ENCODE results near the gene EXOSC5. TPM values are rescaled to one million over a fixed set of nuclear protein-coding genes. Genes with fewer than 3 reads are reported as not detected.
A peak's percentile ranks its signal among the peaks of the same experiment; 100 is the strongest.

Gene EXOSC5
- total RNA-seq, 1 donor from 2014 or later, result 12.0 TPM

DNA sequence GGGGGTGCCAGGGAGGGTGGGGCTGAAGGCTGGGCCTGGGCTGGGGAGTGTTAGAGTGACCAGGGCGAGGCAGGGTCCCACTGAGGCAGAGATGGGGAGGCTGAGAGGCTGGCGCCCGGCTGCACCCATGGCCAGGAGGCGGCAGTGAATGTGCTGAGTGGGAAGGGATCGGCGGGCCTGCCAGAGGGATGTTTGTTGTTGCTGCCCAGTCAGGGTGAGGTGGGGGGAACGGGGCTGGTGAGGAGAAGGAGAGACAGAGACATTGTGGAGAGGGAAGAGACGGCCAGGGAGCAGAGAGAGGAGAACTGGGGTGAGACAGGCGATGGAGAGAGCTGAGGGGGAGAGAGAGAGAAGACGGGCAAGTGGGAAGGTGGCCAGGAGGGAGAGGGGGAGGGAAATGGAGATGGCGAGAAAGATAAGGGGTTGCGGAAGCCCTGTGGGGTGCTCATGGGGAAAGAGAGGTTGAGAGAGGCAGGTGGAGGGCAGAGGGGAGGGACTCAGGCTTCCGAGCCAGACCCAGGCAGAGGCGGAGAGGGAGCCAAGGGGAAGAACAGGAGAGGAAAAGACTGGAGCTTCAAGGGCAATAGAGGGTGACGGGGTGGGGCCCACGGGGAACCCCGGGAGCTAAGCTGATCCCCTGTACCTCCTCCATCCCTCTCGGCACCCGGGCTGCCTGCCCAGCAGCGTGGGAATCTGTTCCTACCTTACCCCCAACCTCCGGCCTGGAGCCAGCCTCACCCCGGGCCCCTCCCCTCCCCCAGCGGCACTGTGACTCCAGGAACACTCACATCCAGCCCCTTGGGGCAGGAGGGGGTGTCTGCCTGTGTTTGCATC is 30.7 kb upstream of the EXOSC5 start:
- ATAC-seq (peak; percentile 67), DNase-seq (ENCODE audit: low spot score) (peak; percentile 68)
- intact Hi-C loops (cut with DNase I), result no loop called here

DNA sequence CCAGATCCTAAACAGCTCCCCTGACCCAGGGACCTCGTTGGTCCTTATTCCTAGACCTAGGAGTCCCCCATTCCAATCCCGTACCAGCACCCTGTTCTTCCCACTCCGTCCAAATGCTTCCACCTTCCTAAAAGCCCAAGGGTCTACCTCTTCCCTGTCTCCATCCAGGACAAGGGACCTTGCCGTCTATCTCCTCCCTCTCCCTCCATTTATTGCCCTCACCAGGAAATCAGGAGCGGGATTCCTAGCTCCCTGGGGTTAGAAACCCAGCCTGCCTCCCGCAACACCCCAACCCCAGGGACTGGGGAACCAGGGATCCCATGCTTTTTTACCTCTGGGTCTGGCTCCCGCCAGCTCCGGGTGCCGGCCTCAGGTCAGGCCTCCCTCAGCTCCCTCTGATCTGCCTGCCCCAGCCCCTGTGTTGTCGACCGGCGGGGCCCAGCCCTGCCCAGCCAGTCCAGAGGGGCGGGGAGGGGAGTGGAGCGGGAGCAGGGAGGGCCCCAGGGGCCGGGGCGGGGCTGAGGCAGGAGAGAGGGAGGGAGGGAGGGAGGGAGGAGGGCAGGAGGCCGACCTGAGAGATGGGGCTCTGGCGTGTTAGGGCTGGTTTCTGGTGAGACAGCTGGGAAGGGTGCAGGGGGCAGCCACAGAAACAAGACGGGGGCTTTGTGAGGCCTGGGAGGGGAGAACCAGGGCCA is 29.9 kb upstream of the EXOSC5 start, which contains the start of gene B3GNT8:
Gene B3GNT8 (minus strand): TSS at position 423 of the 695 bp plus-strand sequence. CDS start 596 bp downstream, outside the sequence.
- intact Hi-C loops (cut with DNase I), result no loop called here
- peak; percentile 90 for DNase-seq (ENCODE audit: low spot score)

DNA sequence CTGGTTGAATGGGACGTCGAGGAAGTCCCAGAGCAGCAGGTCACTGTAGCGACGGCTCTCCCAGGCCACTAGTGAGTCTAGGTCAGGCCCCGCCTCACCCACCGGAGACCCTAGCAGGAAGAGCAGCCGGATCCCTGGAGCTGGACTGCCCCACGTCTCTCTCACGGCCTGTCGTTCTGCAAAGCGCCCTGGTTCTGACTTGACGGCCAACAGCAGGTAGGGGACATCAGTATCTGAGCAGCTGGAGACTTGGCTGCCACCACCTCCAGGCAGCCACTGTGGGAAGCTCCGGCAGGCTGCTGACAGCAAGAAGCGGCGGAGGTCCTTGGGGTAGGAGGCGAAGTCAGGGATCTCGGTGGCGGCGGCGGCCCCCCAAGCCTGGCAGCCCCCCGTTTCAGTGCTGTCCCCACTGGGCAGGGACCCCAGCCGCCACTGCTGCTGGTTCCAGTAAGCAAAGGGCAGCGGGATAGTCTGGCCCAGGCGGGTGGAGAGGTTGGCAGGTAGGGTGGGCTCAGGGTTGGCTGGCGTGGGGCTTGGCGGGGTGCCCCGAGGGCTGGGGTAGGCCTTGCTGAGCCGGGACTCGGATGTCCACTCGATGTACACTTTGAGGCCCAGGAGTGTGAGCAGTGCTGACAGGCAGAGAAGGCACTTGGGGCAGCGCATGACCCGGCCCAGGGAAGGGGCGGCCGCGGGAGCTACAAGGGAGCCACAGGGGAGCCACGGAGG is 29.1 kb upstream of the EXOSC5 start:
- DNase-seq (ENCODE audit: low spot score) (peak; percentile 68), ATAC-seq (peak; percentile 13)
- intact Hi-C loops (cut with DNase I), result no loop called here

More for the DNA sequence above, 29.9 kb upstream of the EXOSC5 start, which contains the start of gene B3GNT8:
- ATAC-seq, result peak; percentile 95

DNA sequence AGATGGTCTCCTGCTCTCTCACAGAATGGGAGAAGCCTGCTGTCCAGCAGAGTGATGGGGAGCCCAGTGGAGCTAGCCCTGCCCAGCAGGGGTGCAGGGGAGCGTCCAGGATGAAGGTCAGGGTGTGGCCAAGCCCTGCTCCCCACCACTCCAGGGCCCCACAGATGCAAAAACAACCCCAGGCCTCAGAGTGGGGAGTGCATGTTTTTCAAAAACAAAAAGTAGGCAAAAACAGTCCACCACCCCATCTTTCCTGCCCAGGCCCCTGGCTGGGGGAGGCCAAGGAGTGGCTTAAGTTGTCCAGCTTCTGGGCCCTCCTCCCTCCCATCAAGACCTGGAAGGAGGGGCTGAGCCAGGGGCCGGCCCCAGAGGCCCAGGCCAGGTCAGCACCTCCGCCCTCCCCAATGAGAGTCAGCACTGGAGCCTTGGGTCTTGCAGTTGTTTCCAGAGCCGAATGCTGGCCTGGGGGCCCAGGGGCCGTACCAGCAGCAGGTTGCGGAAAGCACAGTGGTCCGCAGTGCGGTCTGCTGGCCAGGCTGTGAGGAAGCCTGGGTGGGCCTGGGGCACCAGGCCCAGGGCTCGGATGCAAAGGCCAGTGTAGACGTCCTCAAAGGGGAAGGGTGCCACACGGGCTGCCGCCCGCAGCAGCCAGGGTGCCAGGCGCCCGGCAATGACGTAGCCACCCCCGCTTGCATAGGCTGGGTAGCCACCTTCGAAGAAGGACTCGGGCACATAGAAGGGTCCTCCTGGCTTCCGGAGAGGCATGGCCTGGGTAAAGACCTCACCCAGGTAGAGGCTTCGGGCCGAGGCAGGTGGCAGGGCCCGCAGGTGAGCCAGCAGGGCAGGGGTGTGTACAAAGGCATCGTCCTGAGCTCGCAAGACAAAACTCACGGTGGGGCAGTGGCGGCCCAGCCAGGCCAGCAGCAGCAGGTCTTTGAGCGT is 28.3 kb upstream of the EXOSC5 start:
- ATAC-seq, result no peak
- intact Hi-C loops (cut with DNase I), result no loop called here

DNA sequence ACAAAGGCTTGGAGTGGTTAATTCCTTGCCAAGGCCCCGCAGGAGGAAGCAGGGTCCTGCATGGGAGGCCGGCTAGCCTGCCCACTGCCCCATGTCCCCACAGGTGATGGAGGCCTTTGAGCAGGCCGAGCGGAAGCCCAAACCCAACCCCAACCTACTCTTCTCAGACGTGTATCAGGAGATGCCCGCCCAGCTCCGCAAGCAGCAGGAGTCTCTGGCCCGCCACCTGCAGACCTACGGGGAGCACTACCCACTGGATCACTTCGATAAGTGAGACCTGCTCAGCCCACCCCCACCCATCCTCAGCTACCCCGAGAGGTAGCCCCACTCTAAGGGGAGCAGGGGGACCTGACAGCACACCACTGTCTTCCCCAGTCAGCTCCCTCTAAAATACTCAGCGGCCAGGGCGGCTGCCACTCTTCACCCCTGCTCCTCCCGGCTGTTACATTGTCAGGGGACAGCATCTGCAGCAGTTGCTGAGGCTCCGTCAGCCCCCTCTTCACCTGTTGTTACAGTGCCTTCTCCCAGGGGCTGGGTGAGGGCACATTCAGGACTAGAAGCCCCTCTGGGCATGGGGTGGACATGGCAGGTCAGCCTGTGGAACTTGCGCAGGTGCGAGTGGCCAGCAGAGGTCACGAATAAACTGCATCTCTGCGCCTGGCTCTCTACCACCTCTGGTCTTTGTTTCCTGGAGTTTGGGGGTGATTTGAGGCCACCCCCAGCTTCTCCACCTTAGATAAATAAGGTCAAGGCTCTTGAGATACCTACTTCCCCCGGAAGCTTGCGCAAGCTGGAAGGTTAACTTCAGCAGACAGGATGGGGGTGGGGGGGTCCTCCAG is 27.4 kb upstream of the EXOSC5 start:
- DNase-seq (ENCODE audit: low spot score) (no peak), ATAC-seq (no peak)
- intact Hi-C loops (cut with DNase I), result no loop called here

More for the DNA sequence above, 28.3 kb upstream of the EXOSC5 start:
- no peak for DNase-seq (ENCODE audit: low spot score)

DNA sequence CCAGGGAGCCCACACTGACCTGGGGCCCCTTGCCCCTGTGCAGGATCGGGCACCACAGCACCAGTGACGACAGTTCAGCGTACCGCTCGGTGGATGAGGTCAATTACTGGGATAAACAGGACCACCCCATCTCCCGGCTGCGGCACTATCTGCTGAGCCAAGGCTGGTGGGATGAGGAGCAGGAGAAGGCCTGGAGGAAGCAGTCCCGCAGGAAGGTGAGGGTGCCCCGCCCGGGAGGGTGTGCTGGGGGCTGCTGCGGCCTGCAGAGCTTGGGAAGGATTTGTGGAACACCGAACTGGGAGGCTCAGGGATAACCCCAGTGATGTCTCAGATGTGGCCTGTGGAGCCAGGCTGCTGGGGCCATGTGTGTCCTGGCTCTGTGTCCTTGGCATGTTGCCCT is 25.8 kb upstream of the EXOSC5 start:
- ATAC-seq, result no peak
- intact Hi-C loops (cut with DNase I), result no loop called here
- DNase-seq (ENCODE audit: low spot score), result no peak

DNA sequence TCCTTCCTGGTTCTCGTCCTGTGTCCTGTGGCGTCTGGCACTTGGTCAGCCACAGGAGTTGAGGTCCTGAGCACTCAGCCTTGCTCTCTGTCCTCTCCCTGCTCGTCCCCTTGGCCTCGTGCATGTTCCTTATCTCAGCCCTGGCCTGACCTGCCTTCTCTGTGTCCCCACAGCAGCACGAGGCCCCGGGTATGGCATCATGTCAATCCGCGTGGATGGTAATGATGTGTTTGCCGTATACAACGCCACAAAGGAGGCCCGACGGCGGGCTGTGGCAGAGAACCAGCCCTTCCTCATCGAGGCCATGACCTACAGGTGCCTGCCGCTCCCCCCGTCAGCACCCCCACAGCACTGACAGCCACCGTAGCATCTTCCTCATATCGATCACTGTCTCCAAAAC is 25.3 kb upstream of the EXOSC5 start:
- intact Hi-C loops (cut with DNase I), result no loop called here
- DNase-seq (ENCODE audit: low spot score), result no peak
- no peak for ATAC-seq

DNA sequence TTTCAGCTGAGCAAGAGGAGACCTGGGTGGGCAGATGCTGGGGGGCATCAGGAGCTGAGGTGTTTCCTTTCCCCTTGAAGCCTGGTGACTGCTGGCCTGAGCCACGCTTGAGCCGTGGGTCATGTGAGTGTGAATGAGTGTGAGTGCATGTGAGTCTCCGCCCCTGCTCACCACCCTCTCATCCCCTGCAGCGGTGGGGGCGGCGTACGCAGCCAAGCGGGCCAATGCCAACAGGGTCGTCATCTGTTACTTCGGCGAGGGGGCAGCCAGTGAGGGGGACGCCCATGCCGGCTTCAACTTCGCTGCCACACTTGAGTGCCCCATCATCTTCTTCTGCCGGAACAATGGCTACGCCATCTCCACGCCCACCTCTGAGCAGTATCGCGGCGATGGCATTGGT is 24.8 kb upstream of the EXOSC5 start:
- no peak for DNase-seq (ENCODE audit: low spot score)
- ATAC-seq, result no peak
- intact Hi-C loops (cut with DNase I), result no loop called here

DNA sequence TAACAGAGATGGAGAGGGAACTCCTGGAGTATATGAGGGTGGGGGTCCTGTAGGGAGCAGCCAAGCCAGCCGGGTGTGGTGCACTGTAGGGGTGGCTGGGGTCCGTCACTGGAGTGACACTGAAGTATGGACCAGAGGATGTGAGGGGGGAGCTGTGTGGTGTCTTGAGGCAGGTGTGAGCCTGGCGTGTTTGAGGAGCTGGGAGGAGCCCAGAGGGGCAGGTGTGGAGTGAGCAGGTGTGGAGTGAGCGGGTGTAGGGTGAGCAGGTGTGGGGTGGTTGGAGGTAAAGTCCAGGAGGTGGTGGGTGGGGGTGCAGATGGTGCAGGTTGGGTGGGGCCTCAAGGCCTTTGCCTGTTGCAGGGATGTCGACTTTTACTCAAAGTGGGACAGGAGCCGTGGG is 24.2 kb upstream of the EXOSC5 start:
- ATAC-seq, result no peak
- DNase-seq (ENCODE audit: low spot score), result no peak
- intact Hi-C loops (cut with DNase I), result no loop called here

DNA sequence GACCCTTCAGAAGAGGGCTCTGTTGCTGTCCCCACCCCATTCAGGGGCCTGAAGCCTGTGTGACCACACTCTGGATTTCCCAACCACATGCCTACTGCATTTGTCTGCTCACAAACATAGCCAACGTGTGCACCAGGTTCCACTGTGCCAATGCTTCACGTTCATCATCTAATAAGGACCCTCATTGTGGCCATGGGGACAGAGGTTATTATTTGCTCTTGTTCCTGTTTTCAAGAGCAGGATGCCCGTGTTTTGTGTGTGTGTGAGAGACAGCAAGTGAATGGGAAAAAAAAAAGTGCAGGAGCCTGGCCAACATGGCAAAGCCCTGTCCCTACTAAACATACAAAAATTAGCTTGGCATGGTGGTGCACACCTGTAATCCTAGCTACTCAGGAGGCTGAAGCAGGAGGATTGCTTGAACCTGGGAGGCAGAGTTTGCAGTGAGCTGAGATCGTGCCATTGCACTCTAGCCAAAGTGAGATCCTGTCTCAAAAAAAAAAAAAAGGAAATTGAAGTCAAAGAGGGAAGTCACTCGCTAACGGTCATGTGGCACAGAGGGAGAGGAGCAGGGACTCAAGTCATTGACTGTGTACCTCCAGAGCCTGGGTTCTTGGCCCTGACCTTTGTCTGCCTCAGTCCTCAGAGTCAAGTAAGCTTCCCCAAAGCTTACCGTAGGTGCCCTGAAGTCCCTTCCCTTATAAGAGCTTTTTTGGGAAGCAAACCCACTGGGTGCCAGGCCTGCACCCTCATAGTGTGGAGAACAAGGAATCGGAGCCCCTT is 23.1 kb upstream of the EXOSC5 start:
- intact Hi-C loops (cut with DNase I), result no loop called here

DNA sequence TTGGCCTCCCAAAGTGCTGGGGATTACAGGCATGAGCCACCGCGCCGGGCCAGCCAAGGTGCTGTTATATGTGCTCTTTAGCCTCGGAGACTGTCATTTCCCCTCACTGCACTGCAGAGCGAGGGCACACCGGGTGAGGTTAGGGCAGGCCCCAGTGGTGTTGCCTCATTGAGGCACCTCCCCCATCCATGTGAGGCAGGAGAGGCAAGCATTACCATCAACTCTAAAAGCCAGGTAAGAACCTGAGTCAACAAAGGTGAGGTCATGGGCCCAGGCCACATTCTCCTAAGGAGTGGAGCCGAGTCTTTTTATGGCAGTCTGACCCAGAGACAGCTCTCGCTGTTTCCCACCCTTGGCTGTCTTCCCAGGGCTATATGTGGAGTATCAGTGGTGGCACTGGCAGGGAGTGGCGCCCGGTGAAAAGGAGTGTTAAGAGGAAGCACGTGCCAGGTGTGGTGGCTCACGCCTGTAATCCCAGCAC is 19.1 kb upstream of the EXOSC5 start:
- intact Hi-C loops (cut with DNase I), result no loop called here
- DNase-seq (ENCODE audit: low spot score) (no peak), ATAC-seq (no peak)

More for the DNA sequence above, 23.1 kb upstream of the EXOSC5 start:
- no peak for DNase-seq (ENCODE audit: low spot score)
- ATAC-seq, result peak; percentile 47

DNA sequence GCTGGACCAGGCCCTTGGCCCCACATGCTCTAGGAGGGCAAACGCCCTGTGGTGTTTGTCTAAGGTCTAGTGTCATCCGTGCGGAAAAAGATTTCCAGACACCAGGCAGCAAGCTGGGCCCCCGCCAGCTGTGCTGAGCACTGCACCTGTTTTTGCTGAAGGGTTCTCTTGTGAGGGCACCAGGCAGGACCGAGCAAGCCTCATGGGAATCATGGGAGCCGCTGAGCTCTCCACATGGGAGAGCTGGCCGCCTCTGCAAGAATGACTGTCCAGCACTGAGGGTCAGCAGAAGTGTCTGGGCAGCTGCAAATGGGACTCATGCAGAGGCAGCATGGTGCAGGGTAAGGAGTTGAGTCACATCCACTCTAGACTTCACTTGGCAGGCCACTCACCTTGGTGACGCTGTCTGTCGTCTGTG is 18.0 kb upstream of the EXOSC5 start:
- ATAC-seq, result no peak

DNA sequence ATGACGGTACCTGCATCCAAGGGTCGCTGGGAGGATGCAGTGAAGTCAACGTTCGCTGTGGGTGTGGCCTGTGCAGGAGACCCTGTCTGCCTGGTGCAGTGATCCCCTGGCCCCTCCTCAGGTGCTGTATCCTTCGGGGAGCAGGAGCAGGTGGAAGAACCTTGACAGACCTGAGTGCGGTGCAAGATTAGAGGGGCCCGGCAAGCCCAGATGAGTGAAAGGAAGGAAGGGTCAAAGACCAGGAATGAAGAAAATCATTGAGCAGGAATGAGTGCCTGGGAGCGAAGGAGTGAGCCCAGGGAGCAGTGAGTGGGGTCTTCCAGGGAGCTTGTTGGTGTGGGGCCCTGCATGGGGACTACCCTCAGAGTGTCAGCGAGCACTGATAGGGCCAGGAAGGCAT is 17.3 kb upstream of the EXOSC5 start:
- intact Hi-C loops (cut with DNase I), result no loop called here
- no peak for ATAC-seq
- DNase-seq (ENCODE audit: low spot score), result no peak

More for the DNA sequence above, 18.0 kb upstream of the EXOSC5 start:
- no peak for DNase-seq (ENCODE audit: low spot score)
- intact Hi-C loops (cut with DNase I), result no loop called here

DNA sequence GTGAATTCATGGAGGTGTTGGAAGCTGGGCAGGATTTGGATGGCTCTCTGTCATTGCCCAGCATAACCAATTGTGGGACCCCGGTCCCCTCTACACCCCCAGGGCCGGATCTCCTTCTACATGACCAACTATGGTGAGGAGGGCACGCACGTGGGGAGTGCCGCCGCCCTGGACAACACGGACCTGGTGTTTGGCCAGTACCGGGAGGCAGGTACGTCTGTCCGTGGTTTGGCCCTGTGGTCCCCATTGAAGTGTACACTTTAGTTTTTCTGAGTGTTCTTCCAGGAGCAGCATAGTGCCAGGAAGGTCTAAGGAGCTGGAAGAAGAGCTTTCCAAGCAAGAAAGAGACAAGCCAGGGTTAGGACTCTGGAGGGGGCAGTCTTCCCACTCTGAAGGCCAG is 16.8 kb upstream of the EXOSC5 start:
- intact Hi-C loops (cut with DNase I), result no loop called here
- ATAC-seq, result no peak
- DNase-seq (ENCODE audit: low spot score), result no peak

DNA sequence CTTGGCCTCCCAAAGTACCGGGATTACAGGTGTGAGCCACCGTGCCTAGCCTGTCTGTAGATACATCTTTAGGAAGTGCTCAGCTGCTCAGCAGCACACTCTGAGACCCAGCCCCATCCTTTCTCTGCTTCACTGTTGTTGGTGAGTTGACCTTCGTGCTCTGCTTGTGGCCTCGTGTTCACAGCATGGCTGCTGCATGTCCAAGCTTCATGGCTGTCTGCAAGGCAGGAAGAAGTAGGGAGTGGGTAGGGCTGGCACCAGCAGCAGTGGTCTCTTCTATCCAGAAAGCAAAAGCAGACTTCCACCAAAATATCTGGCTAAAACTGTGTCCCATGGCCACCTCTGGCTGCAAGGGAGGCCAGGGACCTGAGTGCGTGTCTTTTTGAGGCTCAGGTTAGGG is 15.8 kb upstream of the EXOSC5 start:
- DNase-seq (ENCODE audit: low spot score) (no peak), ATAC-seq (no peak)
- intact Hi-C loops (cut with DNase I), result no loop called here

DNA sequence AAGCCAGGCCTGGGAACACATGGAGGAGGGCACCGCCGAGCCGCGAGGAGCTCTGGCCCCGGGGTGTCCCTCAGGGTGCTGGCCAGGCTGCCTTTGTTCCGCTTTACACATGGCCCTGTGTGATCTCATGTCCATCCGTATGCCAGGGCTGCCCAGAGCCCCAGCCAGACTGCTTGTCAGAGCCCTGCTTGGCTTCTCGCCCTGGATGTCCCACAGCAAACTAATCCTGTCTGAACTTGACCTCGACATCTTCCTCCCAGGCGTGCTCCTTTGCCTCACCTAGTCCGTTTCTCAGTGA is 14.8 kb upstream of the EXOSC5 start:
- intact Hi-C loops (cut with DNase I), result no loop called here
- DNase-seq (ENCODE audit: low spot score) (no peak), ATAC-seq (peak; percentile 64)
